ENCODE data around the gene UBE2G2. TPM values are rescaled to one million over a fixed set of nuclear protein-coding genes. Genes with fewer than 3 reads are reported as not detected.

The UBE2G2 gene
- total and polyA plus RNA-seq, 2 of the 4 experiments (the other 2 are of a cell fraction): 65.4 to 91.7 TPM

- no peaks in the 10 kb centered on the region for H3K4me1 ChIP-seq (ENCODE audit: control insufficient read depth, insufficient read depth, low read length)
- intact Hi-C loops (cut with micrococcal nuclease) (no loop called here), in situ Hi-C loops (cut with MboI; ENCODE audit: low sequenced_read_pairs) (no loop called here), dilution Hi-C loops (cut with HindIII; ENCODE audit: low sequenced_read_pairs, unreplicated experiment) (no loop called here)
- no peaks in the 10 kb centered on the region for H3K79me1 ChIP-seq (ENCODE audit: low read depth in 1 of 2, low read length in 2 of 2)
- no peak for ATAC-seq (ENCODE audit: low read depth)
- no peak overlapping the region for H3K4me2 ChIP-seq (ENCODE audit: low read depth, low read length)
- no peak overlapping the region for H3K14ac ChIP-seq (replicated peaks; ENCODE audit: low read depth, low read length)
- H4K5ac ChIP-seq (ENCODE audit: low read depth, low read length): no peak overlapping the region
- no peak overlapping the region for H4K91ac ChIP-seq (ENCODE audit: insufficient read depth, low read depth, low read length)
- H3K23ac ChIP-seq (ENCODE audit: low read depth, low read length): no peak overlapping the region
- no peak overlapping the region for H3K56ac ChIP-seq (ENCODE audit: extremely low read depth, insufficient read depth, low read length)
- H3K18ac ChIP-seq (ENCODE audit: low read depth, low read length): no peak overlapping the region
- 0 out of 2 replicates have a peak, but pooled peaks have one; percentile 17 for TF ChIP-seq CTCF (conservative IDR thresholded peaks at IDR 0.05; ENCODE audit: low read depth, low read length)
- TF ChIP-seq RAD21 (IDR thresholded peaks at IDR 0.05; ENCODE audit: low read length): peak; percentile 23; the same call in 1 of the 2 replicates
- TF ChIP-seq MAFK (IDR thresholded peaks at IDR 0.05; ENCODE audit: low read depth, low read length): peak; percentile 83
- TF ChIP-seq MAZ (IDR thresholded peaks at IDR 0.05; ENCODE audit: borderline replicate concordance, low read depth, low read length): no peak
- peak; percentile 4 for DNase-seq
- H3K9me3 ChIP-seq (ENCODE audit: control insufficient read depth, insufficient read depth, low read length): peaks cover 24% of the 10 kb centered on the region
- no peak overlapping the region for H2BK15ac ChIP-seq (ENCODE audit: low read depth, low read length)
- H2BK120ac ChIP-seq (ENCODE audit: low read depth, low read length): no peak overlapping the region
- no peak overlapping the region for H2AK9ac ChIP-seq (replicated peaks; ENCODE audit: low read depth, low read length, poor library complexity)
- no peak overlapping the region for H2BK20ac ChIP-seq (ENCODE audit: low read depth, low read length)
- no peaks in the 10 kb centered on the region for H3K36me3 ChIP-seq (ENCODE audit: control insufficient read depth, insufficient read depth, low read length)
- no peaks in the 10 kb centered on the region for H4K20me1 ChIP-seq (ENCODE audit: insufficient read depth, low read length)
- WGBS, 2 experiments (ENCODE audit: extremely low coverage in 2 of 2, insufficient read length in 1 of 2): no CpG with 5 or more reads among the region's 1 CpG
- H3K4ac ChIP-seq (ENCODE audit: low read depth, low read length): no peak overlapping the region
- H3K4me3 ChIP-seq (ENCODE audit: insufficient read depth, low read depth, low read length): no peak overlapping the region
- no TSS peak for BruUV-seq (replicated peaks)
- H3K9me1 ChIP-seq (ENCODE audit: insufficient read depth, low read length): no peaks in the 10 kb centered on the region
- H3K27ac ChIP-seq (ENCODE audit: insufficient read depth, low read length): no peak overlapping the region
- POLR2A ChIA-PET (ENCODE audit: unreplicated experiment): no interaction called here
- H3K9ac ChIP-seq (ENCODE audit: low read depth, low read length): no peak overlapping the region
- H4K8ac ChIP-seq (ENCODE audit: low read depth in 2 of 2, low read length in 2 of 2): no peak overlapping the region
- no peak overlapping the region for H2BK5ac ChIP-seq (ENCODE audit: low read depth, low read length, poor library complexity, severe bottlenecking)
- H2AK5ac ChIP-seq (ENCODE audit: low read depth, low read length): no peak overlapping the region
- no peak overlapping the region for H2AFZ ChIP-seq (replicated peaks; ENCODE audit: low read length, poor library complexity)
- H3K27me3 ChIP-seq (ENCODE audit: control insufficient read depth, insufficient read depth, low read length): peaks cover 12% of the 10 kb centered on the region
- CTCF ChIA-PET: interaction anchor here (1.0 to 1.4 kb wide), 3 partner anchors 12 to 396 kb away, joined by 3 read pairs; no protein-coding TSS in a partner anchor
These were observed 59.0 kb downstream of the UBE2G2 start for GRCh38 chr21:44742418-44743153.
